Measurements from ENCODE around the gene HPCAL1. TPM values are rescaled to one million over a fixed set of nuclear protein-coding genes. Genes with fewer than 3 reads are reported as not detected.

HPCAL1 gene
- total RNA-seq, 6 experiments from 2014 or later: 23.1 to 68.8 (median 29.1) TPM

DNA sequence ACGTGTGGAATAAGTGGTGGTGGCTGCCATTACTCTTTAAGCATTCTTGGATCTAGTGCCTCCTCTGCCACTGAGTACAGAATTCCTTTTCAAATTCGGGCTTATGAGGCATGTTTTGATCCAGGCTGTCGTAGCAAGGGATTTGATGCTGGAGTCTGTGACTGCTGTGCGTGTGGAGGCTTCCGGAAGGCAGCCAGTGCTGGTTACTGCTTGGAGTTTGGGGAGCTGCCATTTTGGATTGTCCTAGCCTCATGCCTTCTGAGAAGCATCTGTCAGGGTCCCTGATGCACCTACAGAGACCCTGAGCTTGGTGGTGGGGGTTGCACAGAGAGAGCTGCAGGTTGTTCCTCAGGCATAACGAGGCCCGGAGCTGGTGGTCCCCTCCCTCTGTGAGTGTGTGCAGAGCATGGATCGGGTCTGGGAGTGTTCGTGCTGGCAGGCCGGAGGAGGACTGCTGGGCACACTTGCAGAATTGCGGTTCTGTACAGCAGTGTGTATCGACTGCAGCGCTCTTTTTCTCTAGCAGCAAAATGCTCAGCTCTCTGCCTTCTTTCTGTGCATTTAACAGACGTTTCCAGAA lies 7.7 kb downstream of the HPCAL1 start:
- TF ChIP-seq POLR2A (IDR thresholded peaks at IDR 0.05): no peak
- TF ChIP-seq, protein P1, sequence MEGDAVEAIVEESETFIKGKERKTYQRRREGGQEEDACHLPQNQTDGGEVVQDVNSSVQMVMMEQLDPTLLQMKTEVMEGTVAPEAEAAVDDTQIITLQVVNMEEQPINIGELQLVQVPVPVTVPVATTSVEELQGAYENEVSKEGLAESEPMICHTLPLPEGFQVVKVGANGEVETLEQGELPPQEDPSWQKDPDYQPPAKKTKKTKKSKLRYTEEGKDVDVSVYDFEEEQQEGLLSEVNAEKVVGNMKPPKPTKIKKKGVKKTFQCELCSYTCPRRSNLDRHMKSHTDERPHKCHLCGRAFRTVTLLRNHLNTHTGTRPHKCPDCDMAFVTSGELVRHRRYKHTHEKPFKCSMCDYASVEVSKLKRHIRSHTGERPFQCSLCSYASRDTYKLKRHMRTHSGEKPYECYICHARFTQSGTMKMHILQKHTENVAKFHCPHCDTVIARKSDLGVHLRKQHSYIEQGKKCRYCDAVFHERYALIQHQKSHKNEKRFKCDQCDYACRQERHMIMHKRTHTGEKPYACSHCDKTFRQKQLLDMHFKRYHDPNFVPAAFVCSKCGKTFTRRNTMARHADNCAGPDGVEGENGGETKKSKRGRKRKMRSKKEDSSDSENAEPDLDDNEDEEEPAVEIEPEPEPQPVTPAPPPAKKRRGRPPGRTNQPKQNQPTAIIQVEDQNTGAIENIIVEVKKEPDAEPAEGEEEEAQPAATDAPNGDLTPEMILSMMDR (IDR thresholded peaks at IDR 0.05): no peak
- 76% methylated on average over 3 of the region's 14 CpGs for WGBS (ENCODE audit: insufficient coverage, low coverage, low lambda C conversion rate, missing lambda C conversion rate)
- ATAC-seq: no peak
- intact Hi-C loops (cut with DNase I): loop anchor here in 1 of 2 donors (10.0 kb wide), 1 partner anchor 94 kb away; no protein-coding TSS in a partner anchor
- Histone ChIP-seq H3K36me3 (no peaks in the 10 kb centered on the region), H3K4me3 (no peak overlapping the region), H3K27ac (no peak overlapping the region), H3K9me3 (no peaks in the 10 kb centered on the region), H3K27me3 (no peaks in the 10 kb centered on the region), H3K4me1 (peaks cover 0 to 14% (median 4%) of the 10 kb centered on the region in 4 donors)
- DNase-seq: no peak

DNA sequence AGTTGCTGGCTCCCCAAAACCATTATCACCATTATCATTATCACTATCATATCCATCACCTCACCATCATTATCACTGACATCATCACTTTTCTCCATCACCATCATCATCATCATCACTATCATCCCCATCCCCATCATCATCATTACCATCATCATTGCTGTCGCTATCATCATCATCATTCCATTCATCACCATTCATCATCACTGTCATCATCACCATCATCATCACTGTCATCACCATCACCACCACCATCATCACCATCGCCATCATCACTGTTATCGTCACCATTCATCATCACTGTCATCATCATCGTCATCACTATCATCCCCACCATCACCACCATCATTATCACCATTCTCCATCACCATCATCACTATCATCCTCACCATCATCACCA lies 9.0 kb downstream of the HPCAL1 start:
- intact Hi-C loops (cut with DNase I): loop anchor here in 1 of 2 donors (10.0 kb wide), 1 partner anchor 93 kb away; no protein-coding TSS in a partner anchor
- H3K36me3 ChIP-seq: no peaks in the 10 kb centered on the region
- H3K4me3 ChIP-seq: no peak overlapping the region
- ATAC-seq (no peak), DNase-seq (no peak)
- WGBS (ENCODE audit: insufficient coverage, low coverage, low lambda C conversion rate, missing lambda C conversion rate): 68% methylated on average over 4 of the region's 4 CpGs
- TF ChIP-seq, protein P1 (IDR thresholded peaks at IDR 0.05): no peak
- TF ChIP-seq POLR2A (IDR thresholded peaks at IDR 0.05): no peak
- no peak overlapping the region for H3K27ac ChIP-seq
- H3K4me1 ChIP-seq: peaks cover 0 to 6% (median 3%) of the 10 kb centered on the region in 4 donors
- H3K9me3 ChIP-seq: no peaks in the 10 kb centered on the region
- no peaks in the 10 kb centered on the region for H3K27me3 ChIP-seq

DNA sequence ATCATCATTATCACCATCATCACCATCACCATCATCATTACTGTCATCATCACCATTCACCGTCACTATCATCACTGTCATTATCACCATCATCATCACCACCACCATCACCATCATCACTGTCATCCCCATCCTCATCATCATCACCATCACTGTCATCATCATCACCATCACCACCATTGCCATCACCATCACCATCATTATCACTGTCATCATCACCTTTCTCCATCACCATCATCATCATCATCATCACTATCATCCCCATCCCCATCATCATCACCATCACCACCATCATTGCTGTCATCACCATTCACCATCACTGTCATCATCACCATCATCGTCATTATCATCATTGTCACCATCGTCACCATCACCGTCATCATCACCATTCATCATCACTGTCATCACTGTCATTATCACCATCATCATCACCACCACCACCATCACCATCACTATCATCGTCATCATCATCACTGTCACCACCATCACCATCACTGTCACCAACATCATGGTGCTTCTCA lies 9.8 kb downstream of the HPCAL1 start:
- WGBS (ENCODE audit: insufficient coverage, low coverage, low lambda C conversion rate, missing lambda C conversion rate): 96% methylated on average over 5 of the region's 5 CpGs
- intact Hi-C loops (cut with DNase I): loop anchor here in 1 of 2 donors (10.0 kb wide), 1 partner anchor 92 kb away; no protein-coding TSS in a partner anchor
- H3K36me3 ChIP-seq: no peaks in the 10 kb centered on the region
- no peak overlapping the region for H3K27ac ChIP-seq
- H3K4me1 ChIP-seq: peaks cover 0 to 5% (median 0%) of the 10 kb centered on the region in 4 donors
- no peak overlapping the region for H3K4me3 ChIP-seq
- TF ChIP-seq POLR2A (IDR thresholded peaks at IDR 0.05): no peak
- TF ChIP-seq, protein P1 (IDR thresholded peaks at IDR 0.05): no peak
- H3K9me3 ChIP-seq: no peaks in the 10 kb centered on the region
- no peaks in the 10 kb centered on the region for H3K27me3 ChIP-seq
- no peak for DNase-seq
- no peak for ATAC-seq

DNA sequence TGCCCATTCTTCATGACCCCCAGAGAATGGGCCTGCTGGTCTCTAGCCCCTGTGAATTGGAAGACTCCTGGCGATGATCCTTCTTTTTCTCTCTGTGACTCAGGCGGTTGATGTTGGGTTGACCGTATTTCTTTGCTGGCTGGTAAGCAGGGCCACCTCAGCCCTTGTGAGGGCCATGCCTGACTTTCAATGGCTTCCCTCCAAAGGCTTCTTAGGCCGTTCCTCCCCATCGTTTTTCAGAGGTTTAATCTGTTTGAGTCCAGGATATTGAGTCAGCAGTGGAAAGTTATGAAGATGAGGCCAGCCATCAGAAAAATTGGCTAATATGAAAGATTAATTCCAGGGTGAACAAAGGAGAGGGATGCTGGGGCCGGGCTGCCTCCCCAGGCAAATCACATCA lies 13.6 kb downstream of the HPCAL1 start:
- H3K27me3 ChIP-seq: no peaks in the 10 kb centered on the region
- DNase-seq (no peak), ATAC-seq (no peak)
- WGBS (ENCODE audit: insufficient coverage, low coverage, low lambda C conversion rate, missing lambda C conversion rate): 71% methylated on average over 6 of the region's 6 CpGs
- no peaks in the 10 kb centered on the region for H3K9me3 ChIP-seq
- H3K36me3 ChIP-seq: no peaks in the 10 kb centered on the region
- no peaks in the 10 kb centered on the region for H3K4me1 ChIP-seq
- no peak overlapping the region for H3K27ac ChIP-seq
- TF ChIP-seq POLR2A (IDR thresholded peaks at IDR 0.05): no peak
- TF ChIP-seq, protein P1 (IDR thresholded peaks at IDR 0.05): no peak
- intact Hi-C loops (cut with DNase I): loop anchor here in 1 of 2 donors (10.0 kb wide), 1 partner anchor 88 kb away; no protein-coding TSS in a partner anchor
- no peak overlapping the region for H3K4me3 ChIP-seq

Data from right lobe of liver (tissue), 6 donors.